NCI-H345 (cell line): ENCODE results near the gene CD207.
"Not testable (repeated sequence)": the region's sequence is repeated elsewhere in the genome, so short reads cannot be mapped to it uniquely, and the experiment has no call there.

ENCODE experiments used
- DNase-seq: peaks from one replicate; lab custom pipeline; 2025; lab: John Stamatoyannopoulos, UW

CD207 gene

GRCh38 chr2:70835643-70836042 lies at the start of gene CD207:
CD207 (minus strand) TSS chr2:70835816; CDS start chr2:70835776, 40 bp downstream.
- no peak for DNase-seq

GRCh38 chr2:70878543-70878942 lies 42.9 kb upstream of the CD207 start:
- not testable (repeated sequence) for DNase-seq

GRCh38 chr2:70876138-70876537 lies 40.5 kb upstream of the CD207 start:
- not testable (repeated sequence) for DNase-seq

- no peak for DNase-seq
These were observed 37.9 kb upstream of the CD207 start for GRCh38 chr2:70873541-70873940.

GRCh38 chr2:70871398-70872211 lies 36.0 kb upstream of the CD207 start:
- peak; percentile 84 for DNase-seq

GRCh38 chr2:70870790-70871189 lies 35.2 kb upstream of the CD207 start:
- peak; percentile 8 for DNase-seq

- DNase-seq: no peak
These were observed 33.4 kb upstream of the CD207 start for GRCh38 chr2:70868970-70869369.

- peak; percentile 81 for DNase-seq
These were observed 26.4 kb upstream of the CD207 start for GRCh38 chr2:70861777-70862625.

- no peak for DNase-seq
These were observed 20.1 kb upstream of the CD207 start for GRCh38 chr2:70855667-70856066.

GRCh38 chr2:70854411-70854810 lies 18.8 kb upstream of the CD207 start:
- no peak for DNase-seq

- DNase-seq: no peak
These were observed 17.2 kb upstream of the CD207 start for GRCh38 chr2:70852824-70853223.

GRCh38 chr2:70851704-70852103 lies 16.1 kb upstream of the CD207 start:
- no peak for DNase-seq

GRCh38 chr2:70850925-70851324 lies 15.3 kb upstream of the CD207 start:
- no peak for DNase-seq

GRCh38 chr2:70842401-70842800 lies 6.8 kb upstream of the CD207 start:
- DNase-seq: no peak

GRCh38 chr2:70837980-70838925 lies 2.6 kb upstream of the CD207 start:
- no peak for DNase-seq

- DNase-seq: no peak
These were observed 735 bp downstream of the CD207 start for GRCh38 chr2:70834881-70835280.

- DNase-seq: no peak
These were observed 1.5 kb downstream of the CD207 start for GRCh38 chr2:70834106-70834505.

GRCh38 chr2:70833246-70833645 lies 2.4 kb downstream of the CD207 start:
- no peak for DNase-seq

- DNase-seq: no peak
These were observed 3.2 kb downstream of the CD207 start for GRCh38 chr2:70832386-70832785.

- no peak for DNase-seq
These were observed 3.8 kb downstream of the CD207 start for GRCh38 chr2:70831861-70832260.

GRCh38 chr2:70830366-70830765 lies 5.2 kb downstream of the CD207 start:
- DNase-seq: no peak

- no peak for DNase-seq
These were observed 5.7 kb downstream of the CD207 start for GRCh38 chr2:70829916-70830315.
